GM21360 (cell line): ENCODE data around the gene POPDC2.

Experiments used
- ATAC-seq: cut with Tn5 transposase; IDR thresholded peaks from one replicate; pipeline ENCODE4 v1.9.1; 2021; ENCODE audit warnings: mild to moderate bottlenecking, moderate library complexity; ENCODE audit not compliant: unreplicated experiment

POPDC2 gene

DNA sequence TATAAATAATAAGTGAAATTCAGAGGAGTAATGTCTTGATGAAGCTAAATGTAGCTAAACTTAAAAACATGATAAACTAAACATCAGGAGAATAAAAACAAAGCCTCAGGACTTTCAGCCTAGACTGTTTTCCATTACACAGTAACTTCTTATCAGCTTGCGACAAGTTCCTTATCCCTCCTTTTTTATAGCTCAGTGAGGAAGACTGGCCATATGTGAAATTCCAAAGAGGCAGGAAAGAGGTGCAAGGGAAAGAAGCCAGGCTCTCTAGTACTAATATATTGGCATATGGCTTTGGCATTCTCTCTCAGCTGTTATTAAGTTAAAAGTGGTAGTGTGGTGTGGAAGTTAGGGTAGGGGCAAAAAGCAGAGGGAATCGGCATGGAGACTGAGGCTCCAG lies 12.4 kb upstream of the POPDC2 start:
- no peak for ATAC-seq

DNA sequence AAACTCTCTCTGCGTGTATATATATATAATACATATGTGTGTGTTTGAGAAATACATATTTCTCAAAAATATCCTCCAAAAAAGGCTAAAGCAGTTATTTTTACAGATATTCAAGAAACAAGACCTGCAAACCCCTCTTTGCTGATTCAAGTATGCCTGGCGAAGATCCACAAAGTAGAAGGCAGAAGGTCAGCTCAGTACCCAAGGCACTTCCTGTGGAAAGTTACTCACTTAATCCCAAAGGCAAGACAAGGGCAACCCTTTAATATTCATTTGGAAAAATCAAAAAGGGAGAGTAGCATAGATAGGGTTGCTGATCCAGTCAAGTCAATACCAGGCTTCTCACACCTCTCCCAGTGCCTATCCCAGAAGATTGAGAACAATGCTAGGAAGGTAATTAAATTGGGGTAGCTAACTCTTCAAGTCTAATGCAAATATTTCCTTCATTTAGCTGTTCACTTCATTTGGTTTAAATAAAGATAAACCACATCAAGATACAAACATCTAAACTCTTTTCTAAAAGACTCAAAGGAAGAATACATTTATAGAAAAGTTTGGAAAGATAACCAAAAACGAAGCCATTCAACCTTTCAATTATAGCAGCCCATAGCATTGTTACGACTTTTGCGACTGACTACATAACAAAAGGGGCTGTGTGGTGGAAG lies 9.6 kb upstream of the POPDC2 start:
- no peak for ATAC-seq

- ATAC-seq: no peak
Observed at GRCh38 chr3:119665954-119666559, 5.7 kb upstream of the POPDC2 start.

DNA sequence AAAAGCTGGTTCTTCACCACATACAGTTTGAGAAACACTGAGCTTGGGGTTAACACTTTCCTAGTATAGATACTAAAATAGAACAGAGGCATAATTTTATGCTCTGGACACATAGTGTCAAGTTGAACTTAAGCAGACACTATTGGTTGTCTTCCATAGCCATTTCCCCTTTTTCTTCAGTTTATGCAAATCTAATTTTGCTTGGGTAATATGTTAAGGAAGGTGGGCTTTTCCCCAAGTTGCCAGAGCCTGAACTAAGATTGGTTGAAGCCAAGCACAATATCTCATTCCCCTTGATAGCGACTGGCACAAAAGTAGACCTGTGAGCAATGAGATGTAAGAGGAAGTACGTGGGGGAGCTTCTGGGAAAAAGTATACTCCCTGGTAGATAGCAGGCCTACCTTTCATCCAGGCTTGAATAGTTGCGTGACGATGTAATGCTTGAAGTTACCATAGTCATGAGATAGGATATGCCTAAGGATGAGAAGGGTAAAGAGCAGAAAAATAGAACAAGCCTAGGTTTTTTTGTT lies 4.5 kb upstream of the POPDC2 start:
- no peak for ATAC-seq

- ATAC-seq: no peak
Observed at GRCh38 chr3:119664370-119664769, 4.0 kb upstream of the POPDC2 start.

DNA sequence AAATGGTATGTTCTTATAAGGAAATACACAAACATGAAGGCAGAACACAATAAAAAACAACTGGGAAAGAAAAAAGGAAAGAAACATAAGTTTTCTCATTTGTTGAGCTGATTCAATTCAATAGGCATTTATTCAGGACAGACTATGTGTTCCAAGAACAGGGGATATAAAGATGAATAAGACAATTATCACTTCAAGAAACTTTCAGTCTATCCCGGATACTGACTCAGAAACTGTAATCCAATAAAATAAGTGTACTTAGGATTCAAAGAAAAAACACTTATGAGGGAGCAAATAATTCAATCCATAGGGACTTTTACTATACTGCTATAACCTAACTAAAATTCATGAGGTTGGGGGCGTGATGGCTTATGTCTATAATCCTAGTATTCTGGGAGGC lies 3.5 kb upstream of the POPDC2 start:
- ATAC-seq: no peak

- ATAC-seq: no peak
Observed at GRCh38 chr3:119662604-119663373, 2.4 kb upstream of the POPDC2 start.

DNA sequence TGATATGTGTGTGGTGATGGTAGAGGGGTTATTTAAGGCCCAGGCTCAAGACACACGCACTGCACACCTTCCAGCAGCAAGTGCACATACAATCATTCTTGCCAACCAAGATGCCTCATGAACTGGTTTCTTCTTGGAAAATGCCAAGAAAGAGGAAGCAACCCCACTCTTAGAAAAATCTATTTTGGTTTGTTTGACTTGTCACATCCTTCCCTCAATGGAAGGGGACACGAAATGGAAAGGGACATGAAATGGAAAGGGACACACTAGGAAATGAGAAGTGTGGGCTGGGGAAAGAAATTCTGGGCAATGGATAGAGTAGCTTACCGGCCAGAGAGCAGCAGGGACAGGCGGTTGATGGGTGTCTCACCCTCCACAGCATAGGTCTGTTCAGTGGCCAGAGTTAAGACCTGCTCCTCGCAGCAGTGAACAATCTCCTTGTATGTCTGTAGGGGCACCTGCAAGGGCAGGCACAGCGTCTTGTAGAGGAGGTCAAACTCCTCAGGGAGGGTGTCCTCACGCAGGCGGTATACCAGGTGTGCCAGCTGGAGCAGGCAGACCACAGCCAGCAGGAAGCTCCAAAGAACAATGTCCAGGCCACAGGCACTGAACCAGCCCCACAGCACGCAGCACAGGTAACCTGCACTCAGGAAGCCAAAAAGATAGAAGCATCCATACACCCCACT lies 640 bp downstream of the POPDC2 start:
- no peak for ATAC-seq

DNA sequence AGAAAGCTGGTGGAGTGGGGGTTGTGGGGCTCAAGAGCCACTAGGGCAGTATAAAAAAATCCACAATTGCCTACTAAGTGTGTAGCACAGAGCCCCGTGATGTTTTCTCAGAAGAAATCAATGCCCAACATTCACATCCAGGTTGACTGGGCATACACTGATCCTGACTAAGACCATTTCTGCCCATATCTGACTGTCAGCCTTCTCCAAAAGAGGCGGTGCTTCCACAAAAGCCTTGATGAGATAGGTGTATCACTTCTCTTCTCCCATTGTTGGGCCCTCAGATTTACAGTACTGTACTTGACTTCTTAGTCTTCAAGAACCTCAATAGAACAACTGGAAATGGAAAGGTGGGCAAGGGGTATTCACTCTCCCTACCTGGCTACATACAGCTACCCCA lies 1.4 kb downstream of the POPDC2 start:
- no peak for ATAC-seq

DNA sequence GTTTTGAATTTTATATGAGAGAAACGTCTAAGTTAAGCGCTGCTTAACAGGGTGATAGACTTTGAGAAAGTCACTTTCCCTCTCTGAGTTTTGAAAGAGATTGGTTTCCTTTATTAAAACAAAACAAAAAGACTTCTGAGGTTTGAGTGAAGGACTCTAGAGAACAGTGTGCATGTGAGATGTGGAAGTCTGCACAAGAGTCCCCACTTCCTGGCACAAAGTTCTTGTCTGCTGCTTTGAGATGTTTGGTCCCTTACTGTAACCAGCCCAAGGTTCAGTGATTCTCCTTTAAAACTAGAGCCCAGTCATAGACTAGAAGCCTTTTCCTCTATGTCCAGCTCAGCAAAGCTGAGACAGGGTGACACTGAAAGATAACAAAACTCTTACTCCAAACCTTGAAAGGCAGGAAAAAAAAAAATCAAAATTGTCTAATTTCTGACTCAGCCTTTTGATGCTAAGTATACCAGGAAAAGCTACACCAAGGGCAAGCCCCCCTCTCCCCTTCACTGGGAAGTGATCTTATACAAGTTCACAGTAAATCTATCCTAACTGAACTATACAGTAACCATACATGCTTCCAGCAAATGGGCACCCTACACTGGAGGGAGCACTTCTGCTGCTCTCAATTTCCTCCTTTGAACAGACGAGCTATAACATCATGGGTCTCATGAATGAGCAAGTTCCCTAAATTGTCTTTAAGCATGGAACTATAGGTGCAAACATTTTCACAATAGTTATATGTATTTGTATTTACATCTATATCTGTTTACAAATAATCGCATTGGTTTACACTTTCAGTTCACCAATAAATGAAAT lies 2.3 kb downstream of the POPDC2 start:
- ATAC-seq: no peak

DNA sequence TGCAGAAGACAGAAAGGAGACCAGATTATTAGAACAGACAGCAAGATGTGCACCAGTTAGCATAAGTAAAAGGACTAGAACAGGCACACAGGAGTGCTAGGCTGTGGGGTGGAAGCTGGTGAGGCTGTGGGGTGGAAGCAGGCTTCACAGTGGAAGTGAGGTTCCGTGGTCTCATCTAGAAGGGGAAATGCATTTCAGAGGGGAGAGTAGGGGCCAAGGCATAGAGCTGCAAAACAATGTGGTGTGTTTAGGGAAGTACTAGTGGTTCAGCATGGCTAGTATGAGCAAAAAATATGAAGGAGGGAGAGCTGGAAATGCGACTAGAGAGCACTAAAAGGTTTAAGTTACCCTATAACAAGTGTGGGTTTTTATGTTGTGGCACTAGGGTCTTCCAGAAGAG lies 6.5 kb downstream of the POPDC2 start:
- no peak for ATAC-seq

GRCh38 chr3:119652306-119653033 lies 7.9 kb downstream of the POPDC2 start:
- ATAC-seq: no peak

DNA sequence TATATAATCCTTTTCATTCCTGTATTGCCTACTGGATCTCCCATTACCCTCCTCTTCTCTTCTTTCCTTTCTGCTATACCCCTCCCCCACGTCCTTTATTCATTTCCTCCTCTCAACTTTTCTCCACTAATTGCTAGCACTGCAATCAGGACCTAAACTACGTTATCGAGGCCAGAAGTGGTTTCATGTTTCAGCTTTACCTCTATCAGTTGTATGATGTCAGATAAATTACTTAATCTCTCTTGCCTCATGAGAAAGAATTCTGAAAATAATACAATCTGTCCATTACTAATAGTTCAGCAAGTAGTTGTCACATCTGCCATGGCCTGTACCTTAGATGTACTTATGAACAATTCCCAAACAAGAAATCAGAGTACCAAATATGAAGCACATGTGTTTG lies 10.6 kb downstream of the POPDC2 start:
- ATAC-seq: no peak

DNA sequence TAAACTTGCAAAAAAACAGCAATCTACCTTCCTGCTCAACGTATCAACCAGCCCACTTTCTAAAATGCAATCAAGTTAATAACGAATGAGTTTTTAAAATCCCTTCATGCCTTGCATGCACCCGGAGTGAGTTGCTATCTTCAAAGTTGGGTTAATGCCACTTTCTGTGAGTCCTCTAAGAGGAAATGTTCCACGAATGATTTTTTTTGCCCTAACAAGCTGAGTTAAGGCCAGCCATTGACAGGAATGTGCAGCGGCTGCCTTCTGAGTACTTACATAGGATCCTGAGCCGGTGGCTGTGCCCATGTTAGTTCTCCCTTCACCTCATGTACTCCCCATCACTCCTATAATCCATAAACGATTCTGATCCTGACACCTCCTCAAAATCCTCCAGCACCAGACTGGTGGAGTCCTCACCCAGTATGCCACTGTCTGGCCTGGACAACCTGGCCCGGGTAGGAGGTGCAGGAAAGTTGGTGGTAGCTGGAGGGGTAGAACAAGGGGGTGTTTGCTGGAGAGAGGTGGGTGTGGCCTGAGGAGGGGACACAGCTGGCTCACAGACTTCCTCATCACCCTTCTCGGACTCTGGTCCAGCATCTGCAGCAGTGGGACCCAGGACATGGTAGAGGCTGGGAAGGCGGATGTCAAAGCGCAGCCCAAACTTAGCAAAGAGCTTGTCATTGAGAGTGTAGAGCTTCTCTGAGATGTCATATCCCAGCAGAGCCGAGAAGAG lies 12.4 kb downstream of the POPDC2 start:
- ATAC-seq: no peak

DNA sequence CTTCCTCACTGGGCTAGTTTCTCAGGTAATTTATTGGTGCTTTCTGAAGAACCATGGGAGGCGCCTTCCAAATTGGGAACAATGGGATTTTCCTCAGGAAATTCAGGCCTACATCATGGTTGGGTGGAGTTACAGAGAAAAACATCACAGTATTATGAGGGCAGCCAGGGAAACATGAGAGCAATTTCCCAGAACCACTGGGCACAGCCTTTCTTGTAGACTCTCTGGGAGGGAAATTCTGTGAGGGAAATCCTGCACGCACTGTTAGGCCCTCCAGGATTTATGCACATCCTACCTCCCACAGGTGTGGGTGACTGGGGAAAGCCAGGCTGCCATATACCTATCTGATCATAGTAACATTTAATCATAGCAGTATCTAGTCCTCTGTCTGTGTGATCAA lies 13.2 kb downstream of the POPDC2 start:
- no peak for ATAC-seq

DNA sequence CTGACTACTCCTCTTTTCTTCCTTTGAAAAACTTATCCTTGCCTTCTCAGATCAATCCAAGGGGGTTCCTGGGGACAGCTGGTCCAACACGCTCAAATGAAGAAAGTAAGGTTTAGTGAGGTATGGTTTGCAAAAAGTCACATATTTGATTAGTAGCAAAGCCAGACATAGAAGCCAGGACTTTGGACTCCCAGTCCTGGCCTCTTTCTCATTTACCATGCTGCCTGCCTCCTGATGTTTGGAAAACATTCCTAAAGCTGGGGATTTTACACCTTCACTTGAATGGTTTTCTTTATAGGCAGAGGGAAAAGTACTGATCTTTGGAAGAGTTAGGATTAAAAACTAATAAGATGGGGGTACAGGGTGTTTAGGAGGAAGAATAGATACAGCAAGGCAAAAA lies 14.6 kb downstream of the POPDC2 start:
- ATAC-seq: no peak

- ATAC-seq: no peak
Observed at GRCh38 chr3:119644481-119644880, 15.9 kb downstream of the POPDC2 start.

DNA sequence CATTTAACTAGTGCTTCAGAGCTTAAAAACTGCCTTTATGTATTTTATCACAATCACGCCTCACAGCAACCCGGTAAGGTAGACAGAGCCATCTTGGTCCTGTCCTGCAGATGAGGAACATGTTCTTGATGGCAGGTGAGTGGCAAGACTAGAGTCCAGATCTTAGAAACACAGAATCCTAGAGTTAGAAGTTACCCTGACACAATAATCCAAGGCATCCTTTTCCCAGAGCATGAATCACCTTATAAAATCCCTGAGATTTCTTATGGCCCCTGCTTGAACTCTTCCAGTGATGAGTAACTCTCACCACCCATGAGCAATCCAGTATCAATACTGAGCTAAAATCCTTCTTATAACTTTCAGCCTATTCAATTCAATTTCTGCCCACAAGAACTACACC lies 16.9 kb downstream of the POPDC2 start:
- ATAC-seq: no peak

GRCh38 chr3:119642746-119643473 lies 17.5 kb downstream of the POPDC2 start:
- no peak for ATAC-seq
